Mesothelial cell of epicardium (in vitro differentiated cells): ENCODE measurements around the gene PGM2. TPM values are rescaled to one million over a fixed set of nuclear protein-coding genes. Genes with fewer than 3 reads are reported as not detected.

Experiments
- DNase-seq, 2 experiments: peaks; one replicate each; pipeline ENCODE4 v3.0.0; 2021; ENCODE audit warnings: low spot score in 2 of 2; ENCODE audit not compliant: unreplicated experiment in 2 of 2
- H3K27ac Mint-ChIP-seq: 2 replicates; pipeline ENCODE4 v1.8.0; 2021; ENCODE audit warnings: mixed read lengths
- H3K27me3 Mint-ChIP-seq: 2 replicates; pipeline ENCODE4 v1.8.0; 2021; ENCODE audit warnings: low read depth, mixed read lengths
- H3K36me3 Mint-ChIP-seq: 2 replicates; pipeline ENCODE4 v1.8.0; 2021; ENCODE audit warnings: mixed read lengths
- H3K4me1 Mint-ChIP-seq: 2 replicates; pipeline ENCODE4 v1.8.0; 2021; ENCODE audit warnings: mixed read lengths
- H3K4me3 Mint-ChIP-seq: 2 replicates; pipeline ENCODE4 v1.8.0; 2021; ENCODE audit warnings: mild to moderate bottlenecking, moderate library complexity, mixed read lengths
- H3K9me3 Mint-ChIP-seq: 2 replicates; pipeline ENCODE4 v1.8.0; 2021; ENCODE audit warnings: mixed read lengths
- total RNA-seq: library from RNA; stranded (reverse); gene quantifications from 3 replicates; pipeline ENCODE4 v1.2.1, GENCODE V29; 2021
- TF ChIP-seq, protein P1 (sequence below): fragments of 200-600 bp; sonication (generic); IDR thresholded peaks from one replicate; pipeline ENCODE4 v1.5.0; 2021; ENCODE audit warnings: antibody characterized with exemption; ENCODE audit not compliant: unreplicated experiment

PGM2 gene
- total RNA-seq, 1 donor from 2014 or later, result 16.8 TPM

- H3K4me3 Mint-ChIP-seq, result no peak overlapping the region
- H3K9me3 Mint-ChIP-seq, result no peaks in the 10 kb centered on the region
- H3K27me3 Mint-ChIP-seq, result peaks cover 36% of the 10 kb centered on the region
- no peak for DNase-seq
- no peak overlapping the region for H3K27ac Mint-ChIP-seq
- no peaks in the 10 kb centered on the region for H3K36me3 Mint-ChIP-seq
- TF ChIP-seq, protein P1, sequence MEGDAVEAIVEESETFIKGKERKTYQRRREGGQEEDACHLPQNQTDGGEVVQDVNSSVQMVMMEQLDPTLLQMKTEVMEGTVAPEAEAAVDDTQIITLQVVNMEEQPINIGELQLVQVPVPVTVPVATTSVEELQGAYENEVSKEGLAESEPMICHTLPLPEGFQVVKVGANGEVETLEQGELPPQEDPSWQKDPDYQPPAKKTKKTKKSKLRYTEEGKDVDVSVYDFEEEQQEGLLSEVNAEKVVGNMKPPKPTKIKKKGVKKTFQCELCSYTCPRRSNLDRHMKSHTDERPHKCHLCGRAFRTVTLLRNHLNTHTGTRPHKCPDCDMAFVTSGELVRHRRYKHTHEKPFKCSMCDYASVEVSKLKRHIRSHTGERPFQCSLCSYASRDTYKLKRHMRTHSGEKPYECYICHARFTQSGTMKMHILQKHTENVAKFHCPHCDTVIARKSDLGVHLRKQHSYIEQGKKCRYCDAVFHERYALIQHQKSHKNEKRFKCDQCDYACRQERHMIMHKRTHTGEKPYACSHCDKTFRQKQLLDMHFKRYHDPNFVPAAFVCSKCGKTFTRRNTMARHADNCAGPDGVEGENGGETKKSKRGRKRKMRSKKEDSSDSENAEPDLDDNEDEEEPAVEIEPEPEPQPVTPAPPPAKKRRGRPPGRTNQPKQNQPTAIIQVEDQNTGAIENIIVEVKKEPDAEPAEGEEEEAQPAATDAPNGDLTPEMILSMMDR, result no peak
- H3K4me1 Mint-ChIP-seq, result no peaks in the 10 kb centered on the region
Observed at GRCh38 chr4:37882665-37883296, 56.3 kb downstream of the PGM2 start.

DNA sequence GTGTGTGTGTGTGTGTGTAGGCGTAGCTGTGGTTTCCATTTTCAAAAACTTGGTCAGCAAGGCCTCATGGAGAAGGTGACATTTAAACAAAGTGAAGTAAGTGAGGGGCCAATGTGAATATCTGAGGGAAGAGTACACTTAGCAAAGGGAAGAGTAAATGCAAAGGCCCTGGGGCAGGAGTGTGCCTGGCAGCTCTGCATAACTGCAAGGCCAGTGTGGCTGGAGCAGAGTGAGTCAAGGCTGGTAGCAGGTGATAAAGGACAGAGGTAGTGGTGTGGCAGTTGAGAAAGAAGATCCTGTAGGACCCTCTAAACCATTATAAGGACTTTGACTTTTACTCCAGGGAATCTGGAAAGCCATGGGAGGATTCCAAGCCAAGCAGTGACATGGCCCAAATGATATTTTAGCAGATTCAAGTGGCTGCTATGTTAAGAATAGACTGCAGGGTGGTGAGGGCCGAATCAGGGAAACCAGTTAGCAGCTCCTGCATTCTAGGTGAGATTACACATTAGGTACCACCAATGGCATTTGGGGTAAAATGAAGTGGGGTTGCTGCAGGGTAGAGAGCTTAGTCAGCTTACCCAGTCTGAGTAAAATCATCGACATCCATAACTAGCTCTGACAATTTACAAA, 58.5 kb downstream of the PGM2 start:
- H3K36me3 Mint-ChIP-seq, result no peaks in the 10 kb centered on the region

GRCh38 chr4:37885496-37885895, 59.0 kb downstream of the PGM2 start:
- peaks cover 63% of the 10 kb centered on the region for H3K27me3 Mint-ChIP-seq
- H3K9me3 Mint-ChIP-seq, result no peaks in the 10 kb centered on the region
- no peak overlapping the region for H3K4me3 Mint-ChIP-seq
- DNase-seq, result no peak
- no peaks in the 10 kb centered on the region for H3K36me3 Mint-ChIP-seq
- H3K27ac Mint-ChIP-seq, result no peak overlapping the region
- TF ChIP-seq, protein P1, result no peak
- H3K4me1 Mint-ChIP-seq, result peaks cover 6% of the 10 kb centered on the region

More for the DNA sequence above, 58.5 kb downstream of the PGM2 start:
- Mint-ChIP-seq H3K4me1 (peaks cover 3% of the 10 kb centered on the region), H3K9me3 (no peaks in the 10 kb centered on the region), H3K27me3 (peaks cover 58% of the 10 kb centered on the region), H3K4me3 (no peak overlapping the region), H3K27ac (no peak overlapping the region)
- no peak for DNase-seq
- TF ChIP-seq, protein P1, result no peak

GRCh38 chr4:37889849-37890800, 63.6 kb downstream of the PGM2 start:
- peaks cover 76% of the 10 kb centered on the region for H3K27me3 Mint-ChIP-seq
- H3K9me3 Mint-ChIP-seq, result no peaks in the 10 kb centered on the region
- H3K27ac Mint-ChIP-seq, result no peak overlapping the region
- H3K4me1 Mint-ChIP-seq, result peaks cover 10% of the 10 kb centered on the region
- TF ChIP-seq, protein P1, result no peak
- H3K4me3 Mint-ChIP-seq, result peak overlapping the region; percentile 66
- H3K36me3 Mint-ChIP-seq, result no peaks in the 10 kb centered on the region
- no peak for DNase-seq

DNA sequence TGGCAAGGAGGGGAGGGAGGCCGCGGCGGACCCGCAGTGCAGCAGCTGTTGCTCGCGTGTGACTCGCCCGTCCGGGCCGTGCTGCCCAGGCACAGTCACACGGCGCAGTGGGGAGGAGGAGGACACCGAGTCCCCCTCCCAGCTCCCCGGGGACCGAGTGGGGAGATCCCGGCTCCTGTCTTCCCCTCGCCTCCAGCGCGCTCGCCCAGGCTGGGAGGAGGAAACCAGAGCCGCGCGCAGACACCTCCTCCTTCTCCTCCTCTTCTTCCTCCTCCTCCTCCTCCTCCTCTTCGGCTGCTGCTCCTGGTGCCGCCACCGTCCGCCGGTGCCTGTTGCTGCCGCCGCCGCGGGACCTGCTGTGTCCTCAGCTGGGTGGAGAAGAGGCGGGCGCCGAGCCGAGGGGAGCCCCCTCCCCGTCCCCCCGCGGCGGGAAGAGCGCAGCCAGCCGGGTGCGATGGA, 64.3 kb downstream of the PGM2 start, which contains the start of gene TBC1D1:
TBC1D1 (plus strand) TSS at position 284 of the 459 bp plus-strand sequence. CDS start 11,012 bp downstream, outside the sequence.
- Mint-ChIP-seq H3K4me3 (peak within 1 kb of the TSS; percentile 73), H3K27me3 (peaks cover 79% of the 10 kb centered on the region), H3K27ac (no peak within 1 kb of the TSS), H3K9me3 (no peaks in the 10 kb centered on the region), H3K4me1 (peaks cover 10% of the 10 kb centered on the region), H3K36me3 (no peaks in the 10 kb centered on the region)
- DNase-seq, result peak in 1 of 2 experiments; percentile 47
- TF ChIP-seq, protein P1, result no peak
